GM18867 (cell line): ENCODE measurements around the gene HAO1.
"Not testable (repeated sequence)": the region's sequence is repeated elsewhere in the genome, so short reads cannot be mapped to it uniquely, and the experiment has no call there.

Experiments used
- ATAC-seq: cut with Tn5 transposase; IDR thresholded peaks from one replicate; pipeline ENCODE4 v1.9.1; 2021; ENCODE audit warnings: mild to moderate bottlenecking, moderate library complexity; ENCODE audit not compliant: unreplicated experiment

HAO1 gene

DNA sequence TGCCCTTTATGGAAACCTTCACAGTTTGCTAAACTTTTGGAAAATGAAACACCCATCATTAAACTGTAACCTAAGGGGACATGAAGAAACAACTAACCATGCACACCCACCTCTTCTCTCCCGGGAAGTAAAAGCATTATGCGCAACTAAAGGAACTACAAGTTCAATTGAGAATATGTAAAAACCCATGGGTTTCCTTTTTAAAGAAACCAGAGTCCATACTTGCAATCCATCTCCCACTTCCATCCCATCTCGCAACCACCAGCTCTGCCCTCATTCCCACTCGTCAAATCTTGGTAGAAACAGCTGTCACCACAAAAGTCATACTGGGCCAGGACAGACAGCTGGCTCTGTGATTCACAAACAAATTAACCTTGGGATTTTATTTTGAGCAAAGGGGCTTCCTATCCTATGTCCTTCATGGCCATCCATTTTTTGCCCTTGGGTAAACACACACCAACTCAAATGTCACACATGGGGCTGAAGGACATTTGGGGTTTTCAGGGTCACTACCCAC is 81.5 kb downstream of the HAO1 start:
- ATAC-seq: no peak

DNA sequence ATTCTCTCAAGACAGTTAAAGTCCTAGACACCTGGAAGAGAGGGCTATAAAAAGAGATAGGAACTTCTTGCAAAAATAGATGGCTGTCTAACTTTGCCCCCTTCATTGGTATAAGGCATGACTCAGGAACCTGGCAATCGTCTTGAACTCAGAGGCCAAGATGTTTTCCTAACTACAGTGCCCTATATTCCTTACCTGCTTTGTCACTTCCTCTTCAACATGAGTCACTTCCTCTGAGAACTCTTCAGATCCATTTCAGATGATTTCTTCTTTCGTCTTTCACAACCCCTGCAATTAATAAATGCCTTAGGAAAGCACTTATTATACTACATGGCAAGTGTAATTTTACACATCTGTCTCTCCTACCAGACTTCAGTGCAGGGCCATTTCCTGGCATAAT is 83.5 kb downstream of the HAO1 start:
- no peak for ATAC-seq

DNA sequence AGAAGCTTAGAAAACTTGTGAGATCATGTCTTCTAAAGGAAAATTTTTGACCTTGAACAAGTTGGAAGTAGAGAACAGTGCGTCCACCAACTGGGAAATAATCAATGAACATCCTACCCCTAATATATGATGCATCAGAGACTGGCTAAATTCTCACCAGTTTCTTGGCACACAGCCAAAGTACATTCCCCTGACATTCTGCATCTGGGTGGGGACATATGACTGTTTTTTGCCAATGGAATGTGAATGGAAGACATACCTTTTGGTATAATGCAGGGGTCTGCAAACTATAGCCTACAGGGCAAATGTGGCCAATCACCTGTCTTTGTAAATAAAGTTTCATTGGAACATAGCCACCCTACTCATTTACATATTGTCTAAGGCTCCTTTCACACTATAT is 84.7 kb downstream of the HAO1 start:
- no peak for ATAC-seq

DNA sequence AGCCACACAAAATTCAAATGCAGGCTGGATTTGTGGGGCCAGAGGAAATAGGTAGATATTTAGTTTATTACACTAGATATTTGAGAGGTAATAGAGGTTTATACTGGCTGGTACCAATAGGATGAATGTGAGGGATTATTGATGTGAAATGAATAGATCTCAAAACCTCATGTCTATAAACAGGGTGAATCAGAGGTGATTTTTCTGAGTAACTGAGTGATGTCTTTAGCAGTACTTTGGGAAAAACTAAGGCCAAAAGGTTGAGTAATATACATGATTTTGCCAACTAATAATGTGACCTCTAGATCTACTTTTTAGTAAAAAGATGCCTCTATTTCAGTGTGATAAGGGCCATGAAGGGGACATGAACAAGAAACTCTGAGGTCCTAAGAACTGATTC is 86.8 kb downstream of the HAO1 start:
- ATAC-seq: no peak

DNA sequence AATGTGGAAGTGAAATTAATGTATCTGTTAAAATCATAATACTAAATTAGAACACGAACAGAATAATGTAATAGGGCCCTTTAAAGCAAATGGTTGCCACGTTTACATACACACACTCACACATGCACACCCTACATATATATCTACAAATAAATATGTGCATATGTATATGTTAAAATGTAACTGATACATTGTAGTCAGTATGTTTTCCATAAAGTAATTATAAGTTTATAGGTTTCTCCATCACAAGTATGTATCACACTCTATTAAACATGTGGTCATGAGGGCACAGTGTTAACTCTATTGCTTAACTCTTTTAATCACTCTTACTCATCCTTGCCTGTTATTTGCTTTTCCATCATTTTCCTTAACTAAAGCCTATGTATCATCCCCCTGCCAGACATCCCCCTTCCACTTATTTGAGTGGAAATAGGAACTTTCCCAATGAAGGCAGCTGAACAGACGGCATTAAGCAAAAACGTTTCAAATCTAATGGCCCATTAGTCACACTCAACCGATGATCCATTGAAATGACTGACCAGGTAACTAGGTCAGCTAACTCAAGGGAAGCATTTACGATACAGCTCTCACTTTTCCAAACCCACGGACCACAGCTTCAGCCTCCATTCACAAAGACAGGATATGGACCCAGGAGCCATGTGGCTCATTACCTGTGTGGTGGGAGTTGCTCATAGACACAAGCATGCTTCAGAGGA is 89.3 kb downstream of the HAO1 start:
- ATAC-seq: no peak

DNA sequence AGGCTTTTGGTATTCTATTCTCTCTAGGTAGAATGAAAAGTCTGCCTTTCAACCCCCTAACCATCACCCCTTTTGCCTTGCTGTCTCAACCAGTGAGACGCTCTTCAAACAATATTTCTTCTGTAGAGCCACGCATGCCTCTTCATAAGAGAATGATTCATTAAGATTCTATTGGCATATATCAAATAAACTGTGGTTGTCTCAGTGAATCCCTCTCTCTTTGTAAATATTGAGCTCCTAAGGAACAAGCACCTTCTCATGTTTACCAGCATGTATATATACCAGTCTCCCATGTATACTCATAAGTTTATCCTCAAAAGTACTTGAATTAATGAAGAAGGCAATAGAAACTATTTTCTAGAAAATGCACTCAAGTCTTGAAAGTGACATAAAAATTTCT is 90.6 kb downstream of the HAO1 start:
- no peak for ATAC-seq

DNA sequence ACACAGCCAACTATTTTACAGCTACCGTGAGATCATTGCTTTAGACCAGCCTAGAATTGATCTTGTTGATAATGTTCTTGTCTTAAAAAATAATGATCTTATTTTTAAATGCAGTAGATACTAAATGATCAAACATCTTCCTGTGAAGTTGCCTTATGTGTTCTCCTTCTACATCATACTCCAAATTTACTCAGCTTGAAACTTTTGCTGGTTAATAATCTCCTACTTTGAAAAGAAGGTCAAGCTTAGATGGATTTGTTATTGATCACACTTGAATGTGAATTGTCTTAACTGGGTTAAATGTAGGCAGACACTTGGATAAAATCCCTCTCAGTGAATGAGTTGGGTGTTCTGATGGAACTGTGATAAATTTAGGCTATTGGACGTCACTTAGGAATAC is 91.9 kb downstream of the HAO1 start:
- ATAC-seq: no peak

DNA sequence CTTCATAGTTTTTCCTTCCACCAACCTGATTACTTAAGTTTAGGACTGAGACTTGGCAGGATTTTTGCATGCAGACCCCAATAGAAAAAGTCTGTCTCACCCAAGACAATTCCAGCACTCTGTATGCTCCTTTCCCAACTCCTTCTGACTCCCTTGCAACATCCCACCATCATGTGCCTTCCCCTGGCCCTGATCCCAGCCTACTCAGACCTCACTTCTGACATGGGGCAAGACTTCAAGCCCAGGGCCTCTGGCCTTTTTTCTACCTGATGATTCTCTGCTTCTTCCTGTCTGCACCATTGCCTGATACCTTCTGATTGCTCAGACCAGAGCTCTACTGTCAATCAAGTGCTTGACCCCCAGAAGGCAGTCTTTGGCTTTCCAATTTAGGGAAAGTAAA is 96.6 kb downstream of the HAO1 start:
- no peak for ATAC-seq

DNA sequence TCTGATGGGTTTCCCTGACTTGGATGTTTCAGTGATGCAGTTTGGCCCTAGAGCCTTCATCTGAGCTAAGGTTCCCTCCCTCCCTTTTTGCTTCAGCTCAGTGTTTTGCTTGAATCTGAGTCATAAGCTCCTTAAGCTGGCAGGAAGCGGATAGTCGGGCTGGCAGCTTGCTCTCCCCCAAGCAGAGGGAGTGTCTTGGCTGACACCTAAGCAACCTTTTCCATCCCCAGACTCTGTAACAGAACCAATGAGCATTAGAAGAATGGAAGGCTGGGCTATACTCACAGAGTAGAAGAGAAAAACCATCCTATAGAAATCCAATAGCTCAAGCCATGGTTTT is 98.3 kb downstream of the HAO1 start:
- no peak for ATAC-seq

DNA sequence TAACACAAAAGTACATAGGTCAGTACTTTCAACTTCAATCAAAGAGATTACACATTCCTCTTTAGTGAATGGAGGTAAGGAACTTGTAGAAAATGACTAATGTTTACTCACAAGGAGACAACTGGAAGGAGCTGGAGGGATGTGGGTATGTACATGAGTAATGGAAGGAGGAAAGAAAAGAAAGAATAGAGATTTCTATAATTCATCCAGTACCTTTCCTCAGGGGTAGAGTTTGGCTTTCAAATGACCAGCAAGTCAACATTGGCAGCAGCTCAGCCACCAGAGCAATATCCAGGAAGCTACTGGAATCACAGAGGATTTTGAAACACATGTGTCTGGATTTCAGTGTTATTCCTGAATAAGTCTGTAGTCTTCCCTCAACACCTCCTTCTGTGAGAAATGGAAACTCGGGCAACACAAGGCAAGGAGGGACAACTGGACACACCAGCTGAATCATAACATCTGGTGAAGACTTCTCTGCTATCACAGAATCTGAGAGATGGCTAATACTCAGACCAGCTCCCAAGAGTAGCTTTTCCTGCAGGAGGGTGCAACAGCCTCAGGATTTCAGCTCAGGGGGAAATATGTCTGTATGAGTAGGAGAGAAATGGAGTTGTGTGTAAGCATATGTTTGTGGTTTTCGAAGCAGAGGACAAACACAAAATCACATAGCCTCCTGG is 98.8 kb downstream of the HAO1 start:
- no peak for ATAC-seq

DNA sequence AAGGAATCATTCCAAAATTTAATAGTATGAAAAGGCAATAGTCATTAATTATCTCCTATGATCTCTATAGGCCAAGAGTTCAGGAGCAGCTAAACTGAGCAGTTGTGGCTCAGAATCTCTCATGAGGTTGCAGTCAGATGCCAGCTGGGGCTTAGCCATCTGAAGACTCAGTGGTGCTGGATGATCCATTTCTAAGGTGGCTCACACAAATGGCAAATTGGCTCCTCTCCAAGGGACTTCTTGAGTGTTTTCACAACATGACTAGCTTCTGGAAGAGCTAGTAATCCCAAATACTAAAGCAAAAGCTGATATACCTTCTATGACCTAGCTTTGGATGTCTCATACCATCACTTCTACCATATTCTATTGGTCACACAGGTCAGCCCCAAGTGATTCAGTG is 104.2 kb downstream of the HAO1 start:
- no peak for ATAC-seq

DNA sequence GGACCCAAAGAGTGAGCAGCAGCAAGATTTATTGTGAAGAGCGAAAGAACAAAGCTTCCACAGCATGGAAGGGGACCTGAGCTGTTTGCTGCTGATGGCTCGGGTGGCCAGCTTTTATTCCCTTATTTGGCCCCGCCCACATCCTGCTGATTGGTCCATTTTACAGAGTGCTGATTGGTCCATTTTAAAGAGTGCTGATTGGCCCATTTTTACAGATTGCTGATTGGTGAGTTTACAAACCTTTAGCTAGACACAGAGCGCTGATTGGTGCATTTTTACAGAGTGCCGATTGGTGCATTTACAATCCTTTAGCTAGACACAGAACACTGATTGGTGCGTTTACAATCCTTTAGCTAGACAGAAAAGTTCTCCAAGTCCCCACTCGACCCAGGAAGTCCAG is 105.8 kb downstream of the HAO1 start:
- ATAC-seq: not testable (repeated sequence)
